Stomach smooth muscle (tissue), 2 donors: Measurements from ENCODE around the gene DEFB112.

Source experiments
- H3K27ac ChIP-seq: one replicate; pipeline ENCODE4 v1.7.0; 2013; ENCODE audit warnings: mild to moderate bottlenecking, low read length, inconsistent platforms
- H3K27me3 ChIP-seq, 2 donors: one replicate each; pipeline ENCODE4 v1.7.0; 2013; ENCODE audit warnings: low read length in 2 of 2; ENCODE audit not compliant: insufficient read depth in 2 of 2, control insufficient read depth in 1 of 2
- H3K36me3 ChIP-seq, 2 donors: one replicate each; pipeline ENCODE4 v1.7.0; 2013; ENCODE audit warnings: low read length in 2 of 2; ENCODE audit not compliant: control insufficient read depth in 2 of 2, insufficient read depth in 2 of 2
- H3K4me1 ChIP-seq: one replicate; pipeline ENCODE4 v1.7.0; 2013; ENCODE audit warnings: low read length; ENCODE audit not compliant: control insufficient read depth, insufficient read depth
- H3K4me3 ChIP-seq, 2 donors: one replicate each; pipeline ENCODE4 v1.7.0; 2013; ENCODE audit warnings: low read length in 2 of 2
- H3K9ac ChIP-seq, 2 donors: one replicate each; pipeline ENCODE4 v1.7.0; 2013; ENCODE audit warnings: low read length in 2 of 2, mild to moderate bottlenecking in 1 of 2
- H3K9me3 ChIP-seq, 2 donors: one replicate each; pipeline ENCODE4 v1.7.0; 2013; ENCODE audit warnings: low read length in 2 of 2; ENCODE audit not compliant: control insufficient read depth in 2 of 2
- donor health status: healthy.
- donor health status: Pancreatic carcinoma.

Gene DEFB112

DNA sequence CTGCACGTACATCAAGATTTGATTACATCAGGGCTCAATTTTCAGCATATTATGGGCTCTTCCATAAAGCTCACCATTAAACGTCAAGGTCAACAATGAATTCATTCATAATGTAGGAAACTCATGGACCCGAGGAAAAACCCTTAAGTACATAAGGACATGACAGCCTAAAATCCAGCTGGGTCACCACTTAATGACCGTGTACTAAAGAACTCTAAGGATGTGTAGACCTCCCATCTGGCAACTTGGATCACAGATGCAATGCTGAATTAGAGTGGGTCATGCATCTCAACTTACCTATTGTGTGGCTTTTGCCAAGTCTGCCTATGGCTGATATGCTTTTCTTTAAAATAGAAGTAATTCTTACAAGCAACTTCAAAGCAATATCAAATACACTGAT is 26.7 kb upstream of the DEFB112 start:
- H3K4me1 ChIP-seq: no peaks in the 10 kb centered on the region
- H3K36me3 ChIP-seq: no peaks in the 10 kb centered on the region
- no peaks in the 10 kb centered on the region for H3K9me3 ChIP-seq
- no peak overlapping the region for H3K9ac ChIP-seq
- no peak overlapping the region for H3K27ac ChIP-seq
- H3K4me3 ChIP-seq: no peak overlapping the region
- no peaks in the 10 kb centered on the region for H3K27me3 ChIP-seq

DNA sequence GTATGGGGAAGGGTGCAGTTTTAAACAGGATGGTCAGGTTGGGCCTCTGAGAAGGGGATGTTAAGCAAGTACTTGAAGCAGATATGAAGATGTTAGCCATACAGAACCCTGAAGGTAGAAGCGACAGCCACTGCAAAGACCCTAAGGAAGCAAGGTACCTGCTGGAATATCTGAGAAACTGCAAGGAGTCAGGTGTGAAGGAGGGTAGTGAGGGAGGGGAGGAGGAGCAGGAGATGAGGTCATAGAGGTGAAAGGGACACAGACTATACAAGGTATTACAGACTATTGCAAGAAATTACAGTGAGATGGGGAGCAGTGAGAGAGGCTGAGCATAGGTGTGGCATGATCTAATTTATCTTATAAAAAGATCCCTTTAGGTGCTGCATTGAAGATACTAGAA is 22.2 kb upstream of the DEFB112 start:
- Histone ChIP-seq H3K4me3 (no peak overlapping the region), H3K9me3 (no peaks in the 10 kb centered on the region), H3K9ac (no peak overlapping the region), H3K27ac (no peak overlapping the region), H3K4me1 (no peaks in the 10 kb centered on the region), H3K36me3 (no peaks in the 10 kb centered on the region), H3K27me3 (no peaks in the 10 kb centered on the region)

DNA sequence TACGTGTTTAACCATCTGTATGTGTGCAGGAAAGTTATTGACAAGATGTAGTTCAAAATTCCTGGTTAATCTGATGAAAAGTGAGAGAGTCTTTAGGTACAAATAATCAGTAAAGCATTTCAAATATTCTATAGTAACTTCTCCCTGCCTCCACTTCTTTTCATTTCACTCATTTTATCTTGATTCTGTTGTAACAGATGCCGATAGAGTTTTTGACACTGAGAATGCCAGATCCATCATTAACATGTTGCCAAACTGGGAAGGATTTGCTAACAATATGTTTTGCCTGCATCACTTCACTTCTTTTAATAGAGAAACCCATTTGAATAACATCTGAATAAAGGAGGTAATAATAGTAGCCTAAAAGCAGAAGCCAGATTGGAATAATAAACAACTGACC is 20.4 kb upstream of the DEFB112 start:
- no peaks in the 10 kb centered on the region for H3K36me3 ChIP-seq
- H3K27me3 ChIP-seq: no peaks in the 10 kb centered on the region
- no peak overlapping the region for H3K4me3 ChIP-seq
- H3K9ac ChIP-seq: no peak overlapping the region
- H3K27ac ChIP-seq: no peak overlapping the region
- H3K4me1 ChIP-seq: no peaks in the 10 kb centered on the region
- no peaks in the 10 kb centered on the region for H3K9me3 ChIP-seq

DNA sequence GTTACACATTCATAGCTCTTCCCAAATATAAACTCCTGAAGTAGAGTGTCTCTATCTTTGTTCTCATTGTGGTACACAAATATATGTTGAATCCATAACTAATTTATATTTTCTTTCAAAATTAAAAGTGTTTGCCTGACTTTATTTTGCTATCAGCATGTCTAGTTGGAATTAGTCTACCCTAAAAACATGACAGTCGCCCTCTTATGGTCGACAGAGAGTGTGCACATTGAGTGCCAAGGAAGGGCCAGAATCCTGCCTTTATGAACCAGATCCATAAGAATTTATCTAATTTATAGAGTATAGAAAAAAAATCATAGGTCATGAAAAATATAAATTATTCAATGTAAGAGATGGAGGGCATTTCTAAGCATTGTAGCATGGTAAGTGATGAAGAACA is 12.3 kb upstream of the DEFB112 start:
- Histone ChIP-seq H3K4me3 (no peak overlapping the region), H3K27ac (no peak overlapping the region), H3K27me3 (no peaks in the 10 kb centered on the region), H3K9me3 (no peaks in the 10 kb centered on the region), H3K4me1 (no peaks in the 10 kb centered on the region), H3K9ac (no peak overlapping the region), H3K36me3 (no peaks in the 10 kb centered on the region)

DNA sequence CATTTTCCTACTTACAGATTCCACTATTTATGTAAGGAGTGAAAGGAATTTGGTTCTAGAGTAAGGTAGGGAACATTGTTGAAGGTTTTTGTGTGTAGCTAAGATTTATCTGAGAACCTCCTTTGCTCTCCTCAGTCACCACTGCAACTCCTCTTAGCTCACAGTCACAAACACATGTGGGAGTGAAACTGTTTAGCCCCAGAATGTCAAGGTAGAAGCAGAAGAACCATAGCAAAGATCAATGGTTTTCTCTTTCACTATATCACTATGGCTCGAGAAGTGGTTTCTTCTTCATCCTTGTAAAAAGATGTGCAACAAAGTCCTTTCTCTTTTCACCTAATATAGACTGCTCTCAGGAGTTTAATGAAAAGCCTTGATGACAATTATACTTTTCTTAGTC is 6.5 kb upstream of the DEFB112 start:
- Histone ChIP-seq H3K27ac (no peak overlapping the region), H3K4me3 (no peak overlapping the region), H3K4me1 (no peaks in the 10 kb centered on the region), H3K36me3 (no peaks in the 10 kb centered on the region), H3K27me3 (no peaks in the 10 kb centered on the region), H3K9ac (no peak overlapping the region), H3K9me3 (no peaks in the 10 kb centered on the region)

DNA sequence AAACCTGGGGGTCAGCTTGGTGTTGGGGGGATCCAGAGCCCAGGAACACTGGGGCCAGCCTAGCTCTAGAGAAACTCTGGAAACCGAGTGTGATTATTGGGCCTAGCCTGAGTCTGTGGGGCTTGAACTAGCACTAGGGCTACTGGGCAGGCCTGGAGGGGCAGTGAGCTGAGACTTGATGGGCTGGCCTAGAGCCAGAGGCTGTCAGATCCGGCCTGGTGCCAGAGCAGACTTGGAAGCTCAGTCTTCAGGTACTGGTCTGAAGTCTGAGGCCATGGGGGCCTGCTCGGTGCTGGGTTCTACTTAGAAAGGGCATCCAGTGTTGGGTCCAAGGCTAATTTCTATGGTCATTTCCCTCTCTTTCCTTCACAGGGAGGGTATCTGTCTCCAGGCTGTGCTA is 2.7 kb downstream of the DEFB112 start:
- H3K4me1 ChIP-seq: no peaks in the 10 kb centered on the region
- H3K4me3 ChIP-seq: no peak overlapping the region
- H3K9ac ChIP-seq: no peak overlapping the region
- no peaks in the 10 kb centered on the region for H3K36me3 ChIP-seq
- H3K27me3 ChIP-seq: no peaks in the 10 kb centered on the region
- no peaks in the 10 kb centered on the region for H3K9me3 ChIP-seq
- no peak overlapping the region for H3K27ac ChIP-seq

DNA sequence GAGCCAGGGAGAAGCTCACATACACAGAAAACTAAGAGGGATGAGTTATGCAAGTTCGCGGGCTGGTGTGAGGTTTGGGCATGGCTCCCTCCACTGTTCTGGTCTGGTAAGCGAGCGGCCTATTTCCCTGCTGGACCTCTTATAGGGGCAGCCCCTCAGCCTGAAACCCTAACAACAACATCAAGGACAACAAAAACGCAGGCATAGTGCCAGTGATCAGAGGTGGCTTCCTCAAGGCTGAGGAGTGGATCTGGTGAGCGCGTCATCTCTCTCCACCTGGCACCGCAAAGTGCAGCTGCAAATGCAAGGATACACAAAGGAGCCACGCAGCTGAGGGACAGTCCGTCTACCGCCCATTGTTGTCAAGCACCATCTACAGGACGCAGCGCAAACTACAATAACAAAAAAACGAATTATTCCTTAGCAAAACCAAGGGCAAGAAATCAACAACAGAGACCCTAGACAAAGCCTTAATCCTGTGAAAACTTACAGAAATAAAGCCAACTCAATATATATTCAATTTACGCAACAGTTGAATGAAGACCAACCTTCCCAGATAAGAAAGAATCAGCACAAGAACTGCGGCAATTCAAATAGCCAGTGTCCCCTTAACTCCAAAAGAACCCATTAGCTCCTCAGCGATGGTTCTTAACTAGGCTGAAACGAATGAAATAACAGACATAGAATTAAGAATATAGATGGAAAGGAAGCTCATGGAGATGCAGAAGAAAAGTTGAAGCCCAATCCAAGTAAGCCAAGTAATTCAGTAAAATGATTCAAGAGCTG is 18.8 kb downstream of the DEFB112 start:
- Histone ChIP-seq H3K4me3 (no peak overlapping the region), H3K9me3 (no peaks in the 10 kb centered on the region), H3K4me1 (no peaks in the 10 kb centered on the region), H3K27me3 (no peaks in the 10 kb centered on the region), H3K27ac (no peak overlapping the region), H3K9ac (no peak overlapping the region), H3K36me3 (no peaks in the 10 kb centered on the region)

DNA sequence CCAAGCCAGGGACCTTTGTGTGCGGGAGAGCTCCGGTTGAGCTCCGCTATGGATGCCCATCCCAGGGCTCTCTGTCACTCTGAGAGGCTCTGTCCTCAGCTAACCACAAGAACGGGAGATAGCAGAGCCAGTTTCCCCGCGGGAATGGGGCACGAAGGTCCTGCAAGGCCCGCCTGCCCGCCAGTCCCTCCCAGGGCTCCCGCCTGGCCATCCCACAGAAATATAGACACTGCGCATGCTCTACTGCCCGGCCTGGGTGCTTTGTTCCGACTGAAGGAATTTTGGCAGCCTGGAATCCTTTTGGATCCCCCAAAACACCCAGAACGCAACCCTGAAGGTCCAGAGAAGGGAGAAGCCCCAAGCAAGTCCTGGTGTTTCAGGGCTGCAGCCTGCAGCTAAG is 19.4 kb downstream of the DEFB112 start:
- Histone ChIP-seq H3K27ac (no peak overlapping the region), H3K9me3 (no peaks in the 10 kb centered on the region), H3K4me3 (no peak overlapping the region), H3K36me3 (no peaks in the 10 kb centered on the region), H3K27me3 (no peaks in the 10 kb centered on the region), H3K4me1 (no peaks in the 10 kb centered on the region), H3K9ac (no peak overlapping the region)

DNA sequence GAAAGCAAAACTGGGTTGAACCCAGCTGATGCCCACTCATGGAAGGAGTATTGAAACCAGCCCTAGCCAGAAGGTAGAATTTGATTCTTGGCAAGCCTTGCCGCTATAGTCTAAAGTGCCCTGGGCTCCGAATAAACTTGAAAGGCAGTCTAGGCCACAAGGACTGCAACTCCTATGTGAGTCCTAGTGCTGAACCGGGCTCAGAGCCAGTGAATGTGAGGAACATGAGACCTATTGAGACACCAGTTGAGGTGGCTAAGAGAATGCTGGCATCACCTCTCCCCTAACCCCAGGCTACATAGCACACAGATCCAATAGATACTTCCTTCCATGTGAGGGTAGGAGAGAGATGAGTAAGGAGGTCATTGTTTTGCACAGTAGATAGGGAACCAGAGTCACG is 24.5 kb downstream of the DEFB112 start:
- H3K9me3 ChIP-seq: no peaks in the 10 kb centered on the region
- H3K4me1 ChIP-seq: no peaks in the 10 kb centered on the region
- H3K27ac ChIP-seq: no peak overlapping the region
- no peaks in the 10 kb centered on the region for H3K36me3 ChIP-seq
- H3K9ac ChIP-seq: no peak overlapping the region
- no peak overlapping the region for H3K4me3 ChIP-seq
- no peaks in the 10 kb centered on the region for H3K27me3 ChIP-seq

DNA sequence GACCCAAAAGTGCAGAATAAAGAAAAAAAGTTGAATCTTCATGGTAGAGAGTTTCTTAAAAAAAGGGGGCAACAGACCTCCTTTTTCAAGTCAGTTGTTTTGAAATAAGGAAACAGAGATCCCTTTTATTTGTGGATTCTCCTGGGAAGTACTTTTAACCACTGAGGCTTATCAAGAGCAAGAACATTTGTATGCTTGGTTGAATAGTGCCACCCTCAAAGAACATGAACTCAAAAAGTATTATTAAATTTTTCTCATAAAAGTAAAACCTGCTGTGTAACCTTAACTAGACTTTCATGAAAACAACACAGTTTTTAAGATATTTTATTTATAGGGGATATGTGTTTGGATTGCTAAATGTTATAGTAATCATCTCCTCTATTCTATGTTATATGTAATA is 27.8 kb downstream of the DEFB112 start, which contains the start of gene DEFB110:
Gene DEFB110 (minus strand): TSS at position 101 of the 400 bp plus-strand sequence. CDS start 59 bp downstream, at position 42.
- no peak within 1 kb of the TSS for H3K9ac ChIP-seq
- H3K27me3 ChIP-seq: no peaks in the 10 kb centered on the region
- H3K4me3 ChIP-seq: no peak within 1 kb of the TSS
- H3K27ac ChIP-seq: no peak within 1 kb of the TSS
- no peaks in the 10 kb centered on the region for H3K36me3 ChIP-seq
- H3K9me3 ChIP-seq: no peaks in the 10 kb centered on the region
- H3K4me1 ChIP-seq: no peaks in the 10 kb centered on the region

DNA sequence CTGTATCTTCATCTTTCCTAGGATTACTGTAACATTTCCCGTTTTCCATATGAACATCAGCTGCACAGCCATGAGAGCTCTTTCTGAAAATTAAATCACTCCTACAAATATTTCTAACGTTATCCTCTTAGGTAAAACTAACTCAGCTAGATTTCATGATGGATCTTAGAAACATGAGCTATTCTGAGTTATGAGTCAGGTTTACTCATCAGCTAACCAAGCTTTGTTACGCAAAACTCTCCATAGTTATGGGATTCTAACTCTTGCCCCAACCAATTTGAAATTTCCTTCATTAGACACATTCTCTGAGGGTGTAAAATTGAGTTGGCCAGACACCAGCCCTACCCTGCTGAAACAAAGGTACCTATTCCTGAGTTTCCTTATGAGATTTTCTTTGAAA is 41.9 kb downstream of the DEFB112 start:
- Histone ChIP-seq H3K4me3 (no peak overlapping the region), H3K27ac (no peak overlapping the region), H3K4me1 (no peaks in the 10 kb centered on the region), H3K9me3 (no peaks in the 10 kb centered on the region), H3K9ac (no peak overlapping the region), H3K27me3 (no peaks in the 10 kb centered on the region), H3K36me3 (no peaks in the 10 kb centered on the region)
